Measurements from ENCODE around the gene FGF22. TPM values are rescaled to one million over a fixed set of nuclear protein-coding genes. Genes with fewer than 3 reads are reported as not detected.
A peak's percentile ranks its signal among the peaks of the same experiment; 100 is the strongest.

FGF22 gene
- total and polyA plus RNA-seq, 2 of the 4 experiments (the other 2 are of a cell fraction) = 0.14 TPM; not detected in 1

- Histone ChIP-seq H4K8ac (ENCODE audit: low read depth in 2 of 2, low read length in 2 of 2) (no peak overlapping the region), H3K14ac (replicated peaks; ENCODE audit: low read depth, low read length) (no peak overlapping the region), H3K4ac (ENCODE audit: low read depth, low read length) (no peak overlapping the region), H2BK5ac (ENCODE audit: low read depth, low read length, poor library complexity, severe bottlenecking) (no peak overlapping the region), H2AK5ac (ENCODE audit: low read depth, low read length) (no peak overlapping the region), H4K91ac (ENCODE audit: insufficient read depth, low read depth, low read length) (no peak overlapping the region), H3K36me3 (ENCODE audit: control insufficient read depth, insufficient read depth, low read length) (no peaks in the 10 kb centered on the region), H3K4me1 (ENCODE audit: control insufficient read depth, insufficient read depth, low read length) (peaks cover 5% of the 10 kb centered on the region), H2AFZ (replicated peaks; ENCODE audit: low read length, poor library complexity) (peak overlapping the region; percentile 61), H2BK120ac (ENCODE audit: low read depth, low read length) (no peak overlapping the region), H3K4me3 (ENCODE audit: insufficient read depth, low read depth, low read length) (peak overlapping the region; percentile 36), H3K79me1 (ENCODE audit: low read depth in 1 of 2, low read length in 2 of 2) (no peaks in the 10 kb centered on the region), H3K9me1 (ENCODE audit: insufficient read depth, low read length) (no peaks in the 10 kb centered on the region), H4K5ac (ENCODE audit: low read depth, low read length) (no peak overlapping the region), H3K4me2 (ENCODE audit: low read depth, low read length) (peak overlapping the region; percentile 64), H3K18ac (ENCODE audit: low read depth, low read length) (no peak overlapping the region), H2AK9ac (replicated peaks; ENCODE audit: low read depth, low read length, poor library complexity) (no peak overlapping the region), H3K9ac (ENCODE audit: low read depth, low read length) (no peak overlapping the region), H3K56ac (ENCODE audit: extremely low read depth, insufficient read depth, low read length) (no peak overlapping the region), H4K20me1 (ENCODE audit: insufficient read depth, low read length) (peaks cover 32% of the 10 kb centered on the region), H2BK15ac (ENCODE audit: low read depth, low read length) (no peak overlapping the region), H3K27me3 (ENCODE audit: control insufficient read depth, insufficient read depth, low read length) (peaks cover 24% of the 10 kb centered on the region), H3K27ac (ENCODE audit: insufficient read depth, low read length) (no peak overlapping the region), H3K9me3 (ENCODE audit: control insufficient read depth, insufficient read depth, low read length) (no peaks in the 10 kb centered on the region), H2BK20ac (ENCODE audit: low read depth, low read length) (no peak overlapping the region), H3K23ac (ENCODE audit: low read depth, low read length) (no peak overlapping the region)
- intact Hi-C loops (cut with micrococcal nuclease) = no loop called here
- ATAC-seq (ENCODE audit: low read depth) (peak; percentile 19), DNase-seq (peak; percentile 30)
- TF ChIP-seq RCOR1 (IDR thresholded peaks at IDR 0.05; ENCODE audit: insufficient replicate concordance, low read length) (no peak), NFE2L2 (IDR thresholded peaks at IDR 0.05; ENCODE audit: low read depth, low read length) (no peak), FOS (IDR thresholded peaks at IDR 0.05; ENCODE audit: low read depth, low read length) (no peak), CEBPB (IDR thresholded peaks at IDR 0.05; ENCODE audit: low read depth, low read length) (no peak)
- TF ChIP-seq, protein P1, sequence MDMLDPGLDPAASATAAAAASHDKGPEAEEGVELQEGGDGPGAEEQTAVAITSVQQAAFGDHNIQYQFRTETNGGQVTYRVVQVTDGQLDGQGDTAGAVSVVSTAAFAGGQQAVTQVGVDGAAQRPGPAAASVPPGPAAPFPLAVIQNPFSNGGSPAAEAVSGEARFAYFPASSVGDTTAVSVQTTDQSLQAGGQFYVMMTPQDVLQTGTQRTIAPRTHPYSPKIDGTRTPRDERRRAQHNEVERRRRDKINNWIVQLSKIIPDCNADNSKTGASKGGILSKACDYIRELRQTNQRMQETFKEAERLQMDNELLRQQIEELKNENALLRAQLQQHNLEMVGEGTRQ (IDR thresholded peaks at IDR 0.05; ENCODE audit: low read depth, low read length) = no peak
- POLR2A ChIA-PET (ENCODE audit: unreplicated experiment) = no interaction called here
- dilution Hi-C loops (cut with HindIII; ENCODE audit: low sequenced_read_pairs, unreplicated experiment) = no loop called here
- in situ Hi-C loops (cut with MboI; ENCODE audit: low sequenced_read_pairs) = no loop called here
- CTCF ChIA-PET = no interaction called here
- WGBS, 2 experiments (ENCODE audit: extremely low coverage in 2 of 2, insufficient read length in 1 of 2) = 0% methylated on average over 42 of the region's 50 CpGs; no CpG with 5 or more reads in 1 of the 2 experiments
- no TSS peak for BruUV-seq (replicated peaks)
These were observed 49.3 kb upstream of the FGF22 start for GRCh38 chr19:590396-590745.

All from IMR-90 (cell line).